Upper lobe of left lung (tissue), 6 donors: Measurements from ENCODE around the gene LILRB5. TPM values are rescaled to one million over a fixed set of nuclear protein-coding genes. Genes with fewer than 3 reads are reported as not detected.
"Not testable (repeated sequence)": the region's sequence is repeated elsewhere in the genome, so short reads cannot be mapped to it uniquely, and the experiment has no call there.

Experiments
- ATAC-seq, 2 donors: fragments of 200-7000 bp; cut with Tn5 transposase; one replicate each; pipeline ENCODE4 v1.9.1; 2022; ENCODE audit warnings: mild to moderate bottlenecking in 2 of 2, moderate library complexity in 2 of 2; ENCODE audit not compliant: low FRiP score in 2 of 2
- DNase-seq, 2 donors: peaks; one replicate each; pipeline ENCODE4 v3.0.0-alpha.2; 2019 to 2020
- H3K27ac ChIP-seq, 4 donors: fragments of 200-600 bp; sonication (generic); one replicate each; pipeline ENCODE4 v1.5.1; 2016 to 2019
- H3K27me3 ChIP-seq, 4 donors: fragments of 200-600 bp; sonication (generic); one replicate each; pipeline ENCODE4 v1.5.1; 2017 to 2019
- H3K36me3 ChIP-seq, 4 donors: fragments of 200-600 bp; sonication (generic); one replicate each; pipeline ENCODE4 v1.5.1; 2016 to 2019
- H3K4me1 ChIP-seq, 4 donors: fragments of 200-600 bp; sonication (generic); one replicate each; pipeline ENCODE4 v1.5.1; 2018 to 2019
- H3K4me3 ChIP-seq, 4 donors: fragments of 200-600 bp; sonication (generic); one replicate each; pipeline ENCODE4 v1.5.1; 2017 to 2019; ENCODE audit warnings: mild to moderate bottlenecking in 2 of 4, moderate library complexity in 1 of 4
- H3K9me3 ChIP-seq, 4 donors: fragments of 200-600 bp; sonication (generic); one replicate each; pipeline ENCODE4 v1.5.1; 2018 to 2019
- EP300 ChIP-seq, 4 donors: sonication (generic); formaldehyde crosslinking; IDR thresholded peaks; one replicate each; pipeline ENCODE4 v1.5.1; 2017; ENCODE audit warnings: antibody characterized with exemption in 4 of 4, control low read depth in 2 of 4
- POLR2A ChIP-seq, 4 donors: fragments of 450-650 bp; IDR thresholded peaks; one replicate each; pipeline ENCODE4 v1.5.1; 2016 to 2017; ENCODE audit warnings: antibody characterized with exemption in 4 of 4, mild to moderate bottlenecking in 2 of 4
- POLR2AphosphoS5 ChIP-seq, 2 donors: sonication (generic); formaldehyde crosslinking; IDR thresholded peaks; one replicate each; pipeline ENCODE4 v1.5.1; 2017; ENCODE audit warnings: antibody characterized with exemption in 2 of 2
- WGBS, 2 donors: methylation state at CpG; one replicate each; pipeline ENCODE4 v1.1.5; 2017 to 2018; 5-methylcytosine and 5-hydroxymethylcytosine counted together
- total RNA-seq, 6 donors: library from RNA; depleted of rRNA in 4 of 6; stranded (reverse); fragments of >200 nt in 4 of 6; gene quantifications; one replicate each; pipeline versions ENCODE4 v1.1.0 to v1.2.1, GENCODE V29; 2016 to 2021
- TF ChIP-seq, protein P1 (sequence below), 6 experiments: fragments of 450-650 bp in 4 of 6; fragments of 200-600 bp in 2 of 6; sonication (generic) in 2 of 6; IDR thresholded peaks; one replicate each; pipeline ENCODE4 v1.5.1; 2016 to 2019; ENCODE audit warnings: antibody characterized with exemption in 6 of 6
- donor health status: DM: no; HTN: no; CAD: no; lungs with moderate emphysema.
- donor health status: DM: no; HTN: yes; CAD: no; lungs with severe emphysema.

Gene LILRB5
- total RNA-seq, 6 donors from 2014 or later, result 5.1 to 54.5 (median 10.0) TPM

GRCh38 chr19:54230031-54230430 lies 27.0 kb downstream of the LILRB5 start:
- 81 to 84% methylated on average over 7 of the region's 7 CpGs for WGBS, 2 donors
- H3K36me3 ChIP-seq, result no peaks in the 10 kb centered on the region
- ATAC-seq, result no peak

GRCh38 chr19:54229146-54229545 lies 27.9 kb downstream of the LILRB5 start:
- DNase-seq, result no peak
- Histone ChIP-seq H3K4me1 (peaks cover 0 to 4% (median 2%) of the 10 kb centered on the region in 4 donors), H3K9me3 (no peaks in the 10 kb centered on the region), H3K27ac (no peak overlapping the region), H3K36me3 (no peaks in the 10 kb centered on the region), H3K4me3 (no peak overlapping the region), H3K27me3 (no peaks in the 10 kb centered on the region)
- no peak for ATAC-seq
- TF ChIP-seq, protein P1, sequence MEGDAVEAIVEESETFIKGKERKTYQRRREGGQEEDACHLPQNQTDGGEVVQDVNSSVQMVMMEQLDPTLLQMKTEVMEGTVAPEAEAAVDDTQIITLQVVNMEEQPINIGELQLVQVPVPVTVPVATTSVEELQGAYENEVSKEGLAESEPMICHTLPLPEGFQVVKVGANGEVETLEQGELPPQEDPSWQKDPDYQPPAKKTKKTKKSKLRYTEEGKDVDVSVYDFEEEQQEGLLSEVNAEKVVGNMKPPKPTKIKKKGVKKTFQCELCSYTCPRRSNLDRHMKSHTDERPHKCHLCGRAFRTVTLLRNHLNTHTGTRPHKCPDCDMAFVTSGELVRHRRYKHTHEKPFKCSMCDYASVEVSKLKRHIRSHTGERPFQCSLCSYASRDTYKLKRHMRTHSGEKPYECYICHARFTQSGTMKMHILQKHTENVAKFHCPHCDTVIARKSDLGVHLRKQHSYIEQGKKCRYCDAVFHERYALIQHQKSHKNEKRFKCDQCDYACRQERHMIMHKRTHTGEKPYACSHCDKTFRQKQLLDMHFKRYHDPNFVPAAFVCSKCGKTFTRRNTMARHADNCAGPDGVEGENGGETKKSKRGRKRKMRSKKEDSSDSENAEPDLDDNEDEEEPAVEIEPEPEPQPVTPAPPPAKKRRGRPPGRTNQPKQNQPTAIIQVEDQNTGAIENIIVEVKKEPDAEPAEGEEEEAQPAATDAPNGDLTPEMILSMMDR (IDR thresholded peaks at IDR 0.05), result no peak
- TF ChIP-seq POLR2AphosphoS5 (IDR thresholded peaks at IDR 0.05), result no peak
- TF ChIP-seq EP300 (IDR thresholded peaks at IDR 0.05), result no peak
- no peak for TF ChIP-seq POLR2A (IDR thresholded peaks at IDR 0.05)
- WGBS, 2 donors, result 89 to 92% methylated on average over 8 of the region's 8 CpGs

More at GRCh38 chr19:54230031-54230430, 27.0 kb downstream of the LILRB5 start:
- DNase-seq, result no peak
- no peak overlapping the region for H3K27ac ChIP-seq
- H3K4me1 ChIP-seq, result peaks cover 0 to 4% (median 2%) of the 10 kb centered on the region in 4 donors
- no peak overlapping the region for H3K4me3 ChIP-seq
- no peak for TF ChIP-seq POLR2A (IDR thresholded peaks at IDR 0.05)
- TF ChIP-seq POLR2AphosphoS5 (IDR thresholded peaks at IDR 0.05), result no peak
- TF ChIP-seq EP300 (IDR thresholded peaks at IDR 0.05), result no peak
- TF ChIP-seq, protein P1 (IDR thresholded peaks at IDR 0.05), result no peak
- no peaks in the 10 kb centered on the region for H3K9me3 ChIP-seq
- H3K27me3 ChIP-seq, result no peaks in the 10 kb centered on the region

DNA sequence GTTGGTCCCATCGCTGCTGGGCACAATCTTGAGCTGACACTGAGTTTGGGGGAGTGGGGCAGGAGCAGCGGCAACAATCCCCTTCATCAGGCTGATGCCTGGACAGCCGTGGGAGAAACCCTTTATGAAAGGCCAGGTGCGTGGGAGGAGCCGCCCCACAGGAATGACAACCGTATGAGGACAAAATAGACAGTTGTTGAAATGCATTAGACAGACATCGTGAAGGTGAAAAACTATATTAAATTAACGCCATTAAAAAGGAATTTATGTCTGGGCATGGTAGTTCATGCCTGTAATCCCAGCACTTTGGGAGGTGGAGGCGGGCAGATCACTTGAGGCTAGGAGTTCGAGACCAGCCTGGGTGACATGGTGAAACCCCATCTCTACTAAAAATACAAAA lies 32.5 kb downstream of the LILRB5 start:
- H3K4me1 ChIP-seq, H3K9me3 ChIP-seq, DNase-seq, H3K27ac ChIP-seq, ATAC-seq, H3K27me3 ChIP-seq, H3K36me3 ChIP-seq, H3K4me3 ChIP-seq: not testable (repeated sequence)
- 73 to 81% methylated on average over 9 to 10 of the region's 10 CpGs for WGBS, 2 donors

GRCh38 chr19:54223937-54224281 lies 33.2 kb downstream of the LILRB5 start:
- peak overlapping the region in 2 of 4 donors; percentile 86 to 87 for H3K27ac ChIP-seq
- H3K27me3 ChIP-seq, result not testable (repeated sequence)
- ATAC-seq, result peak in 1 of 2 donors; percentile 20

GRCh38 chr19:54223277-54223936 lies 33.7 kb downstream of the LILRB5 start:
- Histone ChIP-seq H3K27ac (peak overlapping the region in 2 of 4 donors; percentile 86 to 87), H3K36me3 (peaks cover 0 to 12% (median 3%) of the 10 kb centered on the region in 4 donors)
- not testable (repeated sequence) for H3K9me3 ChIP-seq, H3K4me1 ChIP-seq, H3K4me3 ChIP-seq, DNase-seq, H3K27me3 ChIP-seq
- 52 to 58% methylated on average over 14 of the region's 14 CpGs for WGBS, 2 donors
- ATAC-seq, result peak; percentile 28 to 39

More at GRCh38 chr19:54223937-54224281, 33.2 kb downstream of the LILRB5 start:
- H3K4me1 ChIP-seq, H3K36me3 ChIP-seq, H3K4me3 ChIP-seq, DNase-seq, H3K9me3 ChIP-seq: not testable (repeated sequence)
- WGBS, 2 donors, result 43 to 55% methylated on average over 5 of the region's 5 CpGs

- TF ChIP-seq POLR2A (IDR thresholded peaks at IDR 0.05) (peak in 1 of 4 donors; percentile 48), POLR2AphosphoS5 (IDR thresholded peaks at IDR 0.05) (peak in 1 of 2 donors; percentile 14)
- ATAC-seq (peak; percentile 81 to 88), DNase-seq (peak in 1 of 2 donors; percentile 87)
- Histone ChIP-seq H3K27ac (peak within 1 kb of the TSS; percentile 67 to 87 (median 82)), H3K4me3 (peak within 1 kb of the TSS in 3 of 4 donors; percentile 22 to 48 (median 34)), H3K36me3 (peaks cover 0 to 19% (median 3%) of the 10 kb centered on the region in 4 donors)
- 45 to 66% methylated on average over 12 to 14 of the region's 16 CpGs for WGBS, 2 donors
- not testable (repeated sequence) for H3K9me3 ChIP-seq, H3K4me1 ChIP-seq, H3K27me3 ChIP-seq
These were observed 34.4 kb downstream of the LILRB5 start, which contains the start of gene LILRB3 for GRCh38 chr19:54222474-54223276. LILRB3 (minus strand) TSS chr19:54223007; CDS start chr19:54222976, 31 bp downstream.

- Histone ChIP-seq H3K4me3 (peak overlapping the region in 1 of 4 donors; percentile 48), H3K36me3 (peaks cover 0 to 23% (median 3%) of the 10 kb centered on the region in 4 donors), H3K27ac (peak overlapping the region in 2 of 4 donors; percentile 86 to 87)
- not testable (repeated sequence) for H3K27me3 ChIP-seq, DNase-seq, ATAC-seq, H3K4me1 ChIP-seq, H3K9me3 ChIP-seq
- 66 to 73% methylated on average over 3 to 5 of the region's 7 CpGs for WGBS, 2 donors
These were observed 35.1 kb downstream of the LILRB5 start for GRCh38 chr19:54221947-54222346.

GRCh38 chr19:54219702-54220101 lies 37.4 kb downstream of the LILRB5 start:
- DNase-seq, H3K4me1 ChIP-seq, H3K27ac ChIP-seq, ATAC-seq, H3K9me3 ChIP-seq, H3K27me3 ChIP-seq, H3K4me3 ChIP-seq: not testable (repeated sequence)
- 83% methylated on average over 1 of the region's 5 CpGs; no CpG with 5 or more reads in 1 of the 2 donors for WGBS, 2 donors
- H3K36me3 ChIP-seq, result peaks cover 0 to 33% (median 5%) of the 10 kb centered on the region in 4 donors
